Upper lobe of left lung (tissue), 6 donors: ENCODE data around the gene TCF12. TPM values are rescaled to one million over a fixed set of nuclear protein-coding genes. Genes with fewer than 3 reads are reported as not detected.

Experiments used
- ATAC-seq, 2 donors: fragments of 200-7000 bp; cut with Tn5 transposase; one replicate each; pipeline ENCODE4 v1.9.1; 2022; ENCODE audit warnings: mild to moderate bottlenecking in 2 of 2, moderate library complexity in 2 of 2; ENCODE audit not compliant: low FRiP score in 2 of 2
- DNase-seq, 2 donors: peaks; one replicate each; pipeline ENCODE4 v3.0.0-alpha.2; 2019 to 2020
- H3K27ac ChIP-seq, 4 donors: fragments of 200-600 bp; sonication (generic); one replicate each; pipeline ENCODE4 v1.5.1; 2016 to 2019
- H3K27me3 ChIP-seq, 4 donors: fragments of 200-600 bp; sonication (generic); one replicate each; pipeline ENCODE4 v1.5.1; 2017 to 2019
- H3K36me3 ChIP-seq, 4 donors: fragments of 200-600 bp; sonication (generic); one replicate each; pipeline ENCODE4 v1.5.1; 2016 to 2019
- H3K4me1 ChIP-seq, 4 donors: fragments of 200-600 bp; sonication (generic); one replicate each; pipeline ENCODE4 v1.5.1; 2018 to 2019
- H3K4me3 ChIP-seq, 4 donors: fragments of 200-600 bp; sonication (generic); one replicate each; pipeline ENCODE4 v1.5.1; 2017 to 2019; ENCODE audit warnings: mild to moderate bottlenecking in 2 of 4, moderate library complexity in 1 of 4
- H3K9me3 ChIP-seq, 4 donors: fragments of 200-600 bp; sonication (generic); one replicate each; pipeline ENCODE4 v1.5.1; 2018 to 2019
- EP300 ChIP-seq, 4 donors: sonication (generic); formaldehyde crosslinking; IDR thresholded peaks; one replicate each; pipeline ENCODE4 v1.5.1; 2017; ENCODE audit warnings: antibody characterized with exemption in 4 of 4, control low read depth in 2 of 4
- POLR2A ChIP-seq, 4 donors: fragments of 450-650 bp; IDR thresholded peaks; one replicate each; pipeline ENCODE4 v1.5.1; 2016 to 2017; ENCODE audit warnings: antibody characterized with exemption in 4 of 4, mild to moderate bottlenecking in 2 of 4
- POLR2AphosphoS5 ChIP-seq, 2 donors: sonication (generic); formaldehyde crosslinking; IDR thresholded peaks; one replicate each; pipeline ENCODE4 v1.5.1; 2017; ENCODE audit warnings: antibody characterized with exemption in 2 of 2
- WGBS, 2 donors: methylation state at CpG; one replicate each; pipeline ENCODE4 v1.1.5; 2017 to 2018; 5-methylcytosine and 5-hydroxymethylcytosine counted together
- total RNA-seq, 6 donors: library from RNA; depleted of rRNA in 4 of 6; stranded (reverse); fragments of >200 nt in 4 of 6; gene quantifications; one replicate each; pipeline versions ENCODE4 v1.1.0 to v1.2.1, GENCODE V29; 2016 to 2021
- TF ChIP-seq, protein P1 (sequence below), 6 experiments: fragments of 450-650 bp in 4 of 6; fragments of 200-600 bp in 2 of 6; sonication (generic) in 2 of 6; IDR thresholded peaks; one replicate each; pipeline ENCODE4 v1.5.1; 2016 to 2019; ENCODE audit warnings: antibody characterized with exemption in 6 of 6
- donor health status: DM: no; HTN: no; CAD: no; lungs with moderate emphysema.
- donor health status: DM: no; HTN: yes; CAD: no; lungs with severe emphysema.

TCF12 gene
- total RNA-seq, 6 donors from 2014 or later, result 74.5 to 257 (median 103) TPM

DNA sequence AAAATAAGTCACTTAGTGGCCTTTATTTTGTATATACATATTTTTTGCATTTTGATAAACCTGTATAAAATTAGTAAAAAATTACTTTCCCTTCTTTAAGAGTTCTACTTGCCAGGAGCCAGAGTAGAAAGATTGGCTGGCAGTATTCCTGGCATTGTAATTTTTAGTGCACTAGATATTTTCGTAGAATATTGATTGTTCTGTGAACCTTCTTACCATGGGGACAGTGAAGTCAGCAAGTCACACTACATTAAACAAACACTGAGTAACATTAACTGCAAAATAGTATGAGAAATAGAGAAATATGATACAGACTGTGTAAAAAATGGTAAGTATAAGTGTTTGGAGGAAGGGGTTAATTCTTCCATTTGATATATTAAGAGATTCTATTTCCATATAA, 26.0 kb downstream of the TCF12 start:
- peaks cover 0 to 22% (median 6%) of the 10 kb centered on the region in 4 donors for H3K4me1 ChIP-seq
- no peaks in the 10 kb centered on the region for H3K36me3 ChIP-seq
- no peak for DNase-seq
- no peak overlapping the region for H3K27ac ChIP-seq
- H3K4me3 ChIP-seq, result no peak overlapping the region
- ATAC-seq, result no peak
- peaks cover 0 to 3% (median 0%) of the 10 kb centered on the region in 4 donors for H3K9me3 ChIP-seq
- H3K27me3 ChIP-seq, result no peaks in the 10 kb centered on the region
- 85 to 90% methylated on average over 1 of the region's 1 CpG for WGBS, 2 donors
- no peak for TF ChIP-seq EP300 (IDR thresholded peaks at IDR 0.05)
- no peak for TF ChIP-seq POLR2AphosphoS5 (IDR thresholded peaks at IDR 0.05)
- TF ChIP-seq POLR2A (IDR thresholded peaks at IDR 0.05), result no peak
- TF ChIP-seq, protein P1, sequence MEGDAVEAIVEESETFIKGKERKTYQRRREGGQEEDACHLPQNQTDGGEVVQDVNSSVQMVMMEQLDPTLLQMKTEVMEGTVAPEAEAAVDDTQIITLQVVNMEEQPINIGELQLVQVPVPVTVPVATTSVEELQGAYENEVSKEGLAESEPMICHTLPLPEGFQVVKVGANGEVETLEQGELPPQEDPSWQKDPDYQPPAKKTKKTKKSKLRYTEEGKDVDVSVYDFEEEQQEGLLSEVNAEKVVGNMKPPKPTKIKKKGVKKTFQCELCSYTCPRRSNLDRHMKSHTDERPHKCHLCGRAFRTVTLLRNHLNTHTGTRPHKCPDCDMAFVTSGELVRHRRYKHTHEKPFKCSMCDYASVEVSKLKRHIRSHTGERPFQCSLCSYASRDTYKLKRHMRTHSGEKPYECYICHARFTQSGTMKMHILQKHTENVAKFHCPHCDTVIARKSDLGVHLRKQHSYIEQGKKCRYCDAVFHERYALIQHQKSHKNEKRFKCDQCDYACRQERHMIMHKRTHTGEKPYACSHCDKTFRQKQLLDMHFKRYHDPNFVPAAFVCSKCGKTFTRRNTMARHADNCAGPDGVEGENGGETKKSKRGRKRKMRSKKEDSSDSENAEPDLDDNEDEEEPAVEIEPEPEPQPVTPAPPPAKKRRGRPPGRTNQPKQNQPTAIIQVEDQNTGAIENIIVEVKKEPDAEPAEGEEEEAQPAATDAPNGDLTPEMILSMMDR (IDR thresholded peaks at IDR 0.05), result no peak

DNA sequence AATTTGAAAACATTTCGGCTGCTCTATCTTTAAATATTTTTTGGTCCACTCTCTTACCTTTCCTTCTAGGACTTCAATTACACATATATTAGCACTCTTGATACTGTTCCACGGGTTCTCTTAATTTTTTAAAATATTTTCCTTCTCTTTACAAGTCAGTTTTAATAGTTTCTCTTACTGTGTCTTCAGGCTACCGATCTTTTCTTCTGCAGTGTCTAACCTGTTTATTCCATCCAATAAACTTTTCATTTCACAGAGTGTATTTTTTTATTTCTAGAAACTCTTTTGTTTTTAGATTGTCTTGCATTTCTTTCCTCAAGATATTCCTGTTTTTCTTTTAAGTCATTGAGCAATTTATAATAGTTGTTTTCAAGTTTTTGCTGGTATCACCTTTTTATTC, 27.7 kb downstream of the TCF12 start:
- DNase-seq (no peak), ATAC-seq (no peak)
- no peak for TF ChIP-seq POLR2A (IDR thresholded peaks at IDR 0.05)
- TF ChIP-seq, protein P1 (IDR thresholded peaks at IDR 0.05), result no peak
- no peak for TF ChIP-seq EP300 (IDR thresholded peaks at IDR 0.05)
- no peak for TF ChIP-seq POLR2AphosphoS5 (IDR thresholded peaks at IDR 0.05)
- WGBS, 2 donors, result 94 to 98% methylated on average over 3 of the region's 3 CpGs
- Histone ChIP-seq H3K9me3 (peaks cover 0 to 3% (median 0%) of the 10 kb centered on the region in 4 donors), H3K27me3 (no peaks in the 10 kb centered on the region), H3K27ac (no peak overlapping the region), H3K4me1 (peaks cover 0 to 22% (median 5%) of the 10 kb centered on the region in 4 donors), H3K4me3 (no peak overlapping the region), H3K36me3 (no peaks in the 10 kb centered on the region)

DNA sequence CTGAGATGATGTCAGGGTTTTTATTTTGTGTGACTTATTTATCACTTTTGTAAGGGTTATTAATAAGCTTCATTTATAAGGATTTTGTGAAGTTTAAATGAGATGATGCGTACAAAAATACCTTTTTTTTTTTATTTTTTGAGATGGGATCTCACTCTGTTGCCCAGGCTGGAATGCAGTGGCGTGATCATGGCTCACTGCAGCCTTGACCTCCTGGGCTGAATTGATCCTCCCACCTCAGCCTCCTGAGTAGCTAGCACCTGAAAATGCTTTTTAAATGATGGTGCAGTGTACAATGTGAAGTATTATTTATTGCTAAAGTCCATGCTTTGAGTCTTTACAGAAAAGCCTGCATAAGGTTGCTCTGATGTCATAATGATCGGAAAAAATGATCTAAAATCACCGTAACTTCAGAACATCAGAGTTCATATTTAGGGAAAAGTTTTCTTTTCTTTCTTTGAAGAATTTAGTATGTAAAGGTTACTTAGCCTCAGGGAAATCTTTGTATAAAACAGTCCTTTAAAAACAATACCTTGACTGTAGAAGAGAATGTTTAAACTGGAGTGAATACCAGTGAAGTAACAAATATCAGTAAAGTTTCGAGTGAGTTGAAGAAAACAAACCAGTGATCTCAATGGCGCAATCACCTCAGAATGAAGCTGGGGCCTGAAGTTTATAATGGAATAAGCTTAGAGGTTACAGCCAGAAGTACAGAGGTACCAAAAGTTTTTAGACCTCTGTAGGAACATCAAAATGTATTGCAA, 29.7 kb downstream of the TCF12 start:
- peaks cover 0 to 8% (median 1%) of the 10 kb centered on the region in 4 donors for H3K4me1 ChIP-seq
- 86 to 90% methylated on average over 6 of the region's 6 CpGs for WGBS, 2 donors
- H3K4me3 ChIP-seq, result no peak overlapping the region
- peaks cover 0 to 3% (median 0%) of the 10 kb centered on the region in 4 donors for H3K9me3 ChIP-seq
- DNase-seq (no peak), ATAC-seq (no peak)
- no peaks in the 10 kb centered on the region for H3K27me3 ChIP-seq
- H3K36me3 ChIP-seq, result no peaks in the 10 kb centered on the region
- H3K27ac ChIP-seq, result no peak overlapping the region
- no peak for TF ChIP-seq EP300 (IDR thresholded peaks at IDR 0.05)
- no peak for TF ChIP-seq POLR2A (IDR thresholded peaks at IDR 0.05)
- TF ChIP-seq POLR2AphosphoS5 (IDR thresholded peaks at IDR 0.05), result no peak
- TF ChIP-seq, protein P1 (IDR thresholded peaks at IDR 0.05), result no peak

DNA sequence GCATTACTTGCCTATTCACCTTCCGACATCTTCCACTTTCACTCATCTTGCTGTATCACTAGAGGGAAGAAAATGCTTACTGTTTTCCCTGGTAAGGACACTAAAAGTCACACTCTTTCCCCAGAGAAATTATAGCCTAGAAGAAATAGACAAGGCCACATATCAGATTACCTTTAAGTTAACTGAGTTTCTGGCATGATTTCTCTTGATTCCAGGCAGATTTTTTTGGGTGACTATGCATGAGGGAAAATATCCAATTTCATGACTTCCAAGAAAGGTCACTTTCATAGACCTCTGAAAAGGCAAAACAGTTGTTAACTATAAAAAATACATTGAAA, 30.3 kb downstream of the TCF12 start:
- no peak overlapping the region for H3K27ac ChIP-seq
- H3K9me3 ChIP-seq, result peaks cover 0 to 3% (median 0%) of the 10 kb centered on the region in 4 donors
- TF ChIP-seq EP300 (IDR thresholded peaks at IDR 0.05) (no peak), POLR2AphosphoS5 (IDR thresholded peaks at IDR 0.05) (no peak), POLR2A (IDR thresholded peaks at IDR 0.05) (no peak)
- TF ChIP-seq, protein P1 (IDR thresholded peaks at IDR 0.05), result no peak
- no peak for DNase-seq
- H3K36me3 ChIP-seq, result no peaks in the 10 kb centered on the region
- ATAC-seq, result no peak
- no peak overlapping the region for H3K4me3 ChIP-seq
- no peaks in the 10 kb centered on the region for H3K27me3 ChIP-seq
- H3K4me1 ChIP-seq, result peaks cover 0 to 5% (median 1%) of the 10 kb centered on the region in 4 donors
- 92 to 95% methylated on average over 1 of the region's 1 CpG for WGBS, 2 donors

DNA sequence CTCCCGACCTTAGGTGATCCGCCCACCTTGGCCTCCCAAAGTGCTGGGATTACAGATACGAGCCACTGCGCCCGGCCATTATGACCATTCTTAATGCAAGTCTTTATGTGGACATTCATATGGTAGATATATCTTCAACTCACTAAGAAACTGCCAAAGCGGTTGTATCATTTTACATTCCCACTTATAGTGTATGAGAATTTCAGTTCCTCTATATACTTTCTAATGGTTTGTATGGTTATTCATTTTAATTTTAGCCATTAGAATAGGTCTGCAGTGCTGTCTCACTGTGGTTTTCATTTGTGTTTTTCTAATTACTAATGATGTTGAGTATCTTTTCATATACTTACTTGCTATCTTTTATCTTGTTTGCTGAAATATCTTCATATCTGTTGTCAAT, 32.5 kb downstream of the TCF12 start:
- TF ChIP-seq POLR2AphosphoS5 (IDR thresholded peaks at IDR 0.05), result no peak
- TF ChIP-seq POLR2A (IDR thresholded peaks at IDR 0.05), result no peak
- no peak for TF ChIP-seq EP300 (IDR thresholded peaks at IDR 0.05)
- TF ChIP-seq, protein P1 (IDR thresholded peaks at IDR 0.05), result no peak
- ATAC-seq, result no peak
- DNase-seq, result no peak
- Histone ChIP-seq H3K4me3 (no peak overlapping the region), H3K27me3 (no peaks in the 10 kb centered on the region), H3K27ac (no peak overlapping the region), H3K4me1 (peaks cover 0 to 5% (median 1%) of the 10 kb centered on the region in 4 donors), H3K36me3 (no peaks in the 10 kb centered on the region), H3K9me3 (peaks cover 0 to 3% (median 0%) of the 10 kb centered on the region in 4 donors)
- WGBS, 2 donors, result 94 to 100% methylated on average over 6 of the region's 6 CpGs
